Thymus (tissue), 14 donors: ENCODE measurements around the gene USP47. TPM values are rescaled to one million over a fixed set of nuclear protein-coding genes. Genes with fewer than 3 reads are reported as not detected.

Experiments
- DNase-seq, 9 donors: peaks; one replicate each; pipeline ENCODE4 v3.0.0-alpha.2; 2013; ENCODE audit warnings: low spot score in 9 of 9, low read depth in 6 of 9, missing footprints in 1 of 9
- H3K27ac ChIP-seq, 2 donors: one replicate each; pipeline ENCODE4 v1.5.1; 2013; ENCODE audit warnings: control low read depth in 1 of 2, low read depth in 1 of 2, low read length in 1 of 2, mild to moderate bottlenecking in 1 of 2, moderate library complexity in 1 of 2
- H3K27me3 ChIP-seq, 2 donors: one replicate each; pipeline ENCODE4 v1.5.1; 2013; ENCODE audit warnings: low read length in 1 of 2; ENCODE audit not compliant: control insufficient read depth in 2 of 2, insufficient read depth in 1 of 2
- H3K36me3 ChIP-seq, 2 donors: one replicate each; pipeline ENCODE4 v1.5.1; 2013; ENCODE audit warnings: low read length in 1 of 2, mild to moderate bottlenecking in 1 of 2, moderate library complexity in 1 of 2; ENCODE audit not compliant: control insufficient read depth in 2 of 2, insufficient read depth in 2 of 2
- H3K4me1 ChIP-seq, 2 donors: one replicate each; pipeline ENCODE4 v1.5.1; 2013; ENCODE audit warnings: low read length in 2 of 2; ENCODE audit not compliant: control insufficient read depth in 2 of 2, insufficient read depth in 2 of 2
- H3K4me3 ChIP-seq, 2 donors: one replicate each; pipeline ENCODE4 v1.5.1; 2013; ENCODE audit warnings: low read length in 2 of 2, control low read depth in 1 of 2, mild to moderate bottlenecking in 1 of 2
- H3K9me3 ChIP-seq, 2 donors: one replicate each; pipeline ENCODE4 v1.5.1; 2013; ENCODE audit warnings: low read length in 1 of 2, mild to moderate bottlenecking in 1 of 2; ENCODE audit not compliant: control insufficient read depth in 2 of 2, insufficient read depth in 1 of 2
- WGBS: extraction: QIAGEN DNeasy Blood & Tissue Kit; methylation state at CpG from one replicate; pipeline ENCODE4 v1.1.7; 2013; 5-methylcytosine and 5-hydroxymethylcytosine counted together
- long read RNA-seq, 10 donors: transcript quantifications; one replicate each; lab custom pipeline, GENCODE V29; 2026
- polyA plus RNA-seq: library from polyadenylated mRNA; stranded (reverse); fragments of 200-250 nt; gene quantifications from one replicate; pipeline ENCODE4 v1.2.3, GENCODE V29; 2013
- total RNA-seq: library from RNA; stranded (reverse); fragments of 120-200 nt; gene quantifications from one replicate; pipeline ENCODE4 v1.2.4, GENCODE V29; 2013
- donor health status: healthy.

Gene USP47, protein sequence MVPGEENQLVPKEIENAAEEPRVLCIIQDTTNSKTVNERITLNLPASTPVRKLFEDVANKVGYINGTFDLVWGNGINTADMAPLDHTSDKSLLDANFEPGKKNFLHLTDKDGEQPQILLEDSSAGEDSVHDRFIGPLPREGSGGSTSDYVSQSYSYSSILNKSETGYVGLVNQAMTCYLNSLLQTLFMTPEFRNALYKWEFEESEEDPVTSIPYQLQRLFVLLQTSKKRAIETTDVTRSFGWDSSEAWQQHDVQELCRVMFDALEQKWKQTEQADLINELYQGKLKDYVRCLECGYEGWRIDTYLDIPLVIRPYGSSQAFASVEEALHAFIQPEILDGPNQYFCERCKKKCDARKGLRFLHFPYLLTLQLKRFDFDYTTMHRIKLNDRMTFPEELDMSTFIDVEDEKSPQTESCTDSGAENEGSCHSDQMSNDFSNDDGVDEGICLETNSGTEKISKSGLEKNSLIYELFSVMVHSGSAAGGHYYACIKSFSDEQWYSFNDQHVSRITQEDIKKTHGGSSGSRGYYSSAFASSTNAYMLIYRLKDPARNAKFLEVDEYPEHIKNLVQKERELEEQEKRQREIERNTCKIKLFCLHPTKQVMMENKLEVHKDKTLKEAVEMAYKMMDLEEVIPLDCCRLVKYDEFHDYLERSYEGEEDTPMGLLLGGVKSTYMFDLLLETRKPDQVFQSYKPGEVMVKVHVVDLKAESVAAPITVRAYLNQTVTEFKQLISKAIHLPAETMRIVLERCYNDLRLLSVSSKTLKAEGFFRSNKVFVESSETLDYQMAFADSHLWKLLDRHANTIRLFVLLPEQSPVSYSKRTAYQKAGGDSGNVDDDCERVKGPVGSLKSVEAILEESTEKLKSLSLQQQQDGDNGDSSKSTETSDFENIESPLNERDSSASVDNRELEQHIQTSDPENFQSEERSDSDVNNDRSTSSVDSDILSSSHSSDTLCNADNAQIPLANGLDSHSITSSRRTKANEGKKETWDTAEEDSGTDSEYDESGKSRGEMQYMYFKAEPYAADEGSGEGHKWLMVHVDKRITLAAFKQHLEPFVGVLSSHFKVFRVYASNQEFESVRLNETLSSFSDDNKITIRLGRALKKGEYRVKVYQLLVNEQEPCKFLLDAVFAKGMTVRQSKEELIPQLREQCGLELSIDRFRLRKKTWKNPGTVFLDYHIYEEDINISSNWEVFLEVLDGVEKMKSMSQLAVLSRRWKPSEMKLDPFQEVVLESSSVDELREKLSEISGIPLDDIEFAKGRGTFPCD (N-terminal part only)
- total RNA-seq = 56.5 TPM
- polyA plus RNA-seq = 40.3 TPM
- long read RNA-seq, donor 1 = 0 reads
- long read RNA-seq, donor 2 = 0 reads
- long read RNA-seq, donor 3, full-length matches to known transcripts = 7 of 28 reads
- long read RNA-seq, donor 3, partial matches to known transcripts = 21 of 28 reads
- long read RNA-seq, donor 3, other reads (novel, unspliced or antisense) = 0 of 28 reads
- long read RNA-seq, donor 4, partial matches to known transcripts = 0 of 3 reads
- long read RNA-seq, donor 4, other reads (novel, unspliced or antisense) = 0 of 3 reads
- long read RNA-seq, donor 5, full-length matches to known transcripts = 5 of 34 reads
- long read RNA-seq, donor 5, partial matches to known transcripts = 29 of 34 reads
- long read RNA-seq, donor 5, other reads (novel, unspliced or antisense) = 0 of 34 reads
- long read RNA-seq, donor 6, full-length matches to known transcripts = 6 of 6 reads
- long read RNA-seq, donor 6, partial matches to known transcripts = 0 of 6 reads
- long read RNA-seq, donor 6, other reads (novel, unspliced or antisense) = 0 of 6 reads
- long read RNA-seq, donor 7, full-length matches to known transcripts = 6 of 51 reads
- long read RNA-seq, donor 7, partial matches to known transcripts = 45 of 51 reads
- long read RNA-seq, donor 7, other reads (novel, unspliced or antisense) = 0 of 51 reads
- long read RNA-seq, donor 8, full-length matches to known transcripts = 2 of 2 reads
- long read RNA-seq, donor 8, partial matches to known transcripts = 0 of 2 reads
- long read RNA-seq, donor 8, other reads (novel, unspliced or antisense) = 0 of 2 reads
- long read RNA-seq, donor 9, full-length matches to known transcripts = 2 of 13 reads
- long read RNA-seq, donor 9, partial matches to known transcripts = 11 of 13 reads
- long read RNA-seq, donor 9, other reads (novel, unspliced or antisense) = 0 of 13 reads
- long read RNA-seq, donor 10, full-length matches to known transcripts = 6 of 28 reads
- long read RNA-seq, donor 10, partial matches to known transcripts = 22 of 28 reads
- long read RNA-seq, donor 10, other reads (novel, unspliced or antisense) = 0 of 28 reads

GRCh38 chr11:11841723-11842420 lies at the start of gene USP47:
TSS of gene USP47 (plus strand) at chr11:11841972. CDS start at chr11:11842186, 214 bp downstream.
- WGBS = under 1% methylated on average over 70 of the region's 70 CpGs
- H3K4me1 ChIP-seq = peaks cover 15 to 17% of the 10 kb centered on the region in 2 donors

DNA sequence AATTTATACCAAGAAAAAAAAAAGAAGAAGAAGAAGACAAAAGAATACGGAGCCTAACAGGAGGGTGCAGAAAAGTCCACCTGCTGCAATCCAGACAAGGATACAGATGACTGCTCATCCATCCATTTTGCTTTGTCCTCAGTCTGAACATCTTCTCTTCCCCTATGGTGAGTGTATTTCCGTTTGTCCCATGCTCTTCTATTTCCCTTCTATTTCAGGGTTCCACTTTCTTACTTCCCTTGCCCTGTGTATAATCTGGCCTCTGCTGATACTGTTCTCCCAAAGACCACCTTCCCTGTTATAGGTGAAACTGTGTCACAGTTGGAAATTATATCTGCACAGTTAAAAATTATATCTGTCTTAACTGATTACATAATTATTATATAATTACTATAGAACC lies 48.7 kb upstream of the USP47 start:
- 87% methylated on average over 2 of the region's 2 CpGs for WGBS
- H3K9me3 ChIP-seq = no peaks in the 10 kb centered on the region
- no peaks in the 10 kb centered on the region for H3K4me1 ChIP-seq
- no peak for DNase-seq
- no peaks in the 10 kb centered on the region for H3K36me3 ChIP-seq
- no peak overlapping the region for H3K4me3 ChIP-seq
- H3K27me3 ChIP-seq = peaks cover 0 to 2% of the 10 kb centered on the region in 2 donors
- H3K27ac ChIP-seq = no peak overlapping the region

More at GRCh38 chr11:11841723-11842420, at the start of gene USP47:
- H3K27me3 ChIP-seq = no peaks in the 10 kb centered on the region
- peak; percentile 56 to 96 (median 89) for DNase-seq
- H3K4me3 ChIP-seq = peak within 1 kb of the TSS; percentile 82 to 87
- peak within 1 kb of the TSS; percentile 99 for H3K27ac ChIP-seq
- no peaks in the 10 kb centered on the region for H3K9me3 ChIP-seq
- H3K36me3 ChIP-seq = no peaks in the 10 kb centered on the region

DNA sequence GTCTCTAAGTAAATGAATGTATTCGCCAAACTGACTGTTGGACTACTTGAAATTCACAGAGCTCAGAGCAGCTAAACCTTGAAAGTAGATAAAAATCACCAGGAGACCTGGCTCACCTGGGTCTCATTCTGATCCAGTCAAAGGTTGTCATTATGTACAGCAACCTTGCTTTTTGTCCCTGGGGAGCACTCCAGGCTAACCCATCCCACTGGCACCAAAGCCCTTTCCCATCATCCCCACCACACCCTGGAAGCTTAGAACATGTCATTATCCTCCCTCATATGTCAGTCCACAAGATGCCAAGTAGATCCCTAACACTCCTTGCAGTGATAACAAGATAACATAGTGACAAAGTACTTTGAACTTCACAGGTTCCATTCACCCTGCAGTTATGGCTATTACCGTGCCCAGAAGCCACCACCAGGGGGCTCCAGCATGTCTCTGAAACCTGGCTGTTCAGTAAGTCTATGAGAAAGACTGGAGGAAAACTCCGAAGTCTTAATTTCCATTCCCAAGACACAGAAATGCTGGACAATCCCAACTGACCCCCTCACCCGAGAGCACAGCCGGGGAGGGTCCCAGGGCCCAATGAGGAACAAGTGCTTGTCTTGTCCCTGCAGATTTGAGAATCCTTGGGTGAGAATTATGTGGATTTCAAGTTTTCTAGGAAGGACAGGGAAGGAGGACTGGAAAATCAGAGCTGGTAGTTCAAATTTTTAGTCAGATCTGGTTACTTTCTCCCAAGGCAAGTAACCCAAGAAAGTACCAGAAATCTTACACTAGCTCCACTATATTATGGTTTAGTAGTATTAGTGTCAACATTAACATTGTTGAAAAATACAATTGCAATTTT lies 43.0 kb upstream of the USP47 start:
- peak; percentile 16 to 84 (median 56) for DNase-seq
- peaks cover 0 to 2% of the 10 kb centered on the region in 2 donors for H3K27me3 ChIP-seq
- no peaks in the 10 kb centered on the region for H3K9me3 ChIP-seq
- H3K27ac ChIP-seq = no peak overlapping the region
- 29% methylated on average over 5 of the region's 5 CpGs for WGBS
- no peaks in the 10 kb centered on the region for H3K36me3 ChIP-seq
- no peak overlapping the region for H3K4me3 ChIP-seq
- no peaks in the 10 kb centered on the region for H3K4me1 ChIP-seq

DNA sequence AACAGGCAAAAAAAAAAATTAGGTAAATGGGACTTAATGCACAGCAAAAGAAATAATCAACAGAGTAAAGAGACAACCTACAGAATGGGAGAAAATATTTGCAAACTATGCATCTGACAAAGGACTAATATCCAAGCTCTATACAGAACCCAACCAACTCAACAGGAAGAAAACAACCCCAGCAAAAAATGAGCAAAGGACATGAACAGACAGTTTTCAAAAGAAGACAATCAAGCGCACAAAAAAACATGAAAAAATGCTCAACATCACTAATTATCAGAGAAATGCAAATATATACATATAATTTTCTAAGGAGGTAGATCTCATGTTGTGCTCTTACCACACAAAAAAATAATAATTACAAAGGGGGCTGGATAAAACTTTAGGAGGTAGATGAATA lies 36.5 kb upstream of the USP47 start:
- WGBS = 100% methylated on average over 1 of the region's 1 CpG
- no peak for DNase-seq
- H3K4me3 ChIP-seq = no peak overlapping the region
- H3K9me3 ChIP-seq = no peaks in the 10 kb centered on the region
- no peaks in the 10 kb centered on the region for H3K27me3 ChIP-seq
- H3K36me3 ChIP-seq = no peaks in the 10 kb centered on the region
- no peaks in the 10 kb centered on the region for H3K4me1 ChIP-seq
- H3K27ac ChIP-seq = no peak overlapping the region

DNA sequence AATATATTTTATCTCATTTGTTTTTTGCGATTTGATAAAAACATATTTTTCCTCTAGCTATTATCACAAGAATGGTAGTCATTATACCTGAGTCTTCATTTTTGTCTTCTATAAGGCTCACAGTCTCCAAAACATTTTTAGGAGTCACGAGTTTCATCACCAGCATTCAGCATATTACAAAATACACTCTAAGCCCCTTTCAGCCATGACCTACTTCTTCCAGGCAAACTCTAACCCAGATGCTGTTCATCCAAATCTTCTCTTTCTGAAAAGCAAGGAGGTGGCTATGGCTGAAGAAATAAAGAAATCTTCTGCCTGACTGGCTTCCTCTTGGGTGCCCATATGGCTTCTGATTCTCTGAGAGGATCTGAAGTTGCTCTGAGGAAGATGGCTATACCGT lies 35.7 kb upstream of the USP47 start:
- no peak for DNase-seq
- Histone ChIP-seq H3K27ac (no peak overlapping the region), H3K4me1 (no peaks in the 10 kb centered on the region), H3K9me3 (peaks cover 0 to under 1% of the 10 kb centered on the region in 2 donors), H3K36me3 (no peaks in the 10 kb centered on the region), H3K27me3 (no peaks in the 10 kb centered on the region), H3K4me3 (no peak overlapping the region)
- WGBS = 97% methylated on average over 3 of the region's 3 CpGs

- H3K4me3 ChIP-seq = no peak overlapping the region
- no peaks in the 10 kb centered on the region for H3K36me3 ChIP-seq
- no peak overlapping the region for H3K27ac ChIP-seq
- H3K4me1 ChIP-seq = no peaks in the 10 kb centered on the region
- H3K27me3 ChIP-seq = no peaks in the 10 kb centered on the region
- no peak for DNase-seq
- H3K9me3 ChIP-seq = peaks cover 0 to 6% of the 10 kb centered on the region in 2 donors
Observed at GRCh38 chr11:11806586-11806985, 35.2 kb upstream of the USP47 start.
